Measurements from ENCODE around the gene PTPA. TPM values are rescaled to one million over a fixed set of nuclear protein-coding genes. Genes with fewer than 3 reads are reported as not detected.

PTPA gene
- total and polyA plus RNA-seq, 9 of the 15 experiments (the other 6 are each of a cell fraction or from before 2014, with no cell fraction given) = 1.7 to 121 (median 72.6) TPM

GRCh38 chr9:129081388-129081904, 29.8 kb upstream of the PTPA start (continued):
- TF ChIP-seq ZNF347 (CRISPR knock-in tag; IDR thresholded peaks at IDR 0.05; ENCODE audit: low read depth) (no peak), NCOR1 (IDR thresholded peaks at IDR 0.05) (no peak), ZNF75A (CRISPR knock-in tag; IDR thresholded peaks at IDR 0.05) (no peak), TEAD2 (tag; IDR thresholded peaks at IDR 0.05) (no peak), FOXJ2 (tag; IDR thresholded peaks at IDR 0.05) (peak; percentile 66; the same call in 1 of the 2 replicates), ARNT (IDR thresholded peaks at IDR 0.05) (no peak), MAX (CRISPR knock-in tag; IDR thresholded peaks at IDR 0.05) (no peak), HSF4 (CRISPR knock-in tag; IDR thresholded peaks at IDR 0.05; ENCODE audit: borderline replicate concordance) (no peak), ZC3H4 (CRISPR knock-in tag; IDR thresholded peaks at IDR 0.05; ENCODE audit: borderline replicate concordance) (no peak), SMAD2 (IDR thresholded peaks at IDR 0.05; ENCODE audit: low read depth, low read length) (no peak), ZNF717 (CRISPR knock-in tag; IDR thresholded peaks at IDR 0.05) (no peak), SRSF3 (IDR thresholded peaks at IDR 0.05; ENCODE audit: insufficient read depth, low read length) (no peak)
- TF ChIP-seq, protein P1, sequence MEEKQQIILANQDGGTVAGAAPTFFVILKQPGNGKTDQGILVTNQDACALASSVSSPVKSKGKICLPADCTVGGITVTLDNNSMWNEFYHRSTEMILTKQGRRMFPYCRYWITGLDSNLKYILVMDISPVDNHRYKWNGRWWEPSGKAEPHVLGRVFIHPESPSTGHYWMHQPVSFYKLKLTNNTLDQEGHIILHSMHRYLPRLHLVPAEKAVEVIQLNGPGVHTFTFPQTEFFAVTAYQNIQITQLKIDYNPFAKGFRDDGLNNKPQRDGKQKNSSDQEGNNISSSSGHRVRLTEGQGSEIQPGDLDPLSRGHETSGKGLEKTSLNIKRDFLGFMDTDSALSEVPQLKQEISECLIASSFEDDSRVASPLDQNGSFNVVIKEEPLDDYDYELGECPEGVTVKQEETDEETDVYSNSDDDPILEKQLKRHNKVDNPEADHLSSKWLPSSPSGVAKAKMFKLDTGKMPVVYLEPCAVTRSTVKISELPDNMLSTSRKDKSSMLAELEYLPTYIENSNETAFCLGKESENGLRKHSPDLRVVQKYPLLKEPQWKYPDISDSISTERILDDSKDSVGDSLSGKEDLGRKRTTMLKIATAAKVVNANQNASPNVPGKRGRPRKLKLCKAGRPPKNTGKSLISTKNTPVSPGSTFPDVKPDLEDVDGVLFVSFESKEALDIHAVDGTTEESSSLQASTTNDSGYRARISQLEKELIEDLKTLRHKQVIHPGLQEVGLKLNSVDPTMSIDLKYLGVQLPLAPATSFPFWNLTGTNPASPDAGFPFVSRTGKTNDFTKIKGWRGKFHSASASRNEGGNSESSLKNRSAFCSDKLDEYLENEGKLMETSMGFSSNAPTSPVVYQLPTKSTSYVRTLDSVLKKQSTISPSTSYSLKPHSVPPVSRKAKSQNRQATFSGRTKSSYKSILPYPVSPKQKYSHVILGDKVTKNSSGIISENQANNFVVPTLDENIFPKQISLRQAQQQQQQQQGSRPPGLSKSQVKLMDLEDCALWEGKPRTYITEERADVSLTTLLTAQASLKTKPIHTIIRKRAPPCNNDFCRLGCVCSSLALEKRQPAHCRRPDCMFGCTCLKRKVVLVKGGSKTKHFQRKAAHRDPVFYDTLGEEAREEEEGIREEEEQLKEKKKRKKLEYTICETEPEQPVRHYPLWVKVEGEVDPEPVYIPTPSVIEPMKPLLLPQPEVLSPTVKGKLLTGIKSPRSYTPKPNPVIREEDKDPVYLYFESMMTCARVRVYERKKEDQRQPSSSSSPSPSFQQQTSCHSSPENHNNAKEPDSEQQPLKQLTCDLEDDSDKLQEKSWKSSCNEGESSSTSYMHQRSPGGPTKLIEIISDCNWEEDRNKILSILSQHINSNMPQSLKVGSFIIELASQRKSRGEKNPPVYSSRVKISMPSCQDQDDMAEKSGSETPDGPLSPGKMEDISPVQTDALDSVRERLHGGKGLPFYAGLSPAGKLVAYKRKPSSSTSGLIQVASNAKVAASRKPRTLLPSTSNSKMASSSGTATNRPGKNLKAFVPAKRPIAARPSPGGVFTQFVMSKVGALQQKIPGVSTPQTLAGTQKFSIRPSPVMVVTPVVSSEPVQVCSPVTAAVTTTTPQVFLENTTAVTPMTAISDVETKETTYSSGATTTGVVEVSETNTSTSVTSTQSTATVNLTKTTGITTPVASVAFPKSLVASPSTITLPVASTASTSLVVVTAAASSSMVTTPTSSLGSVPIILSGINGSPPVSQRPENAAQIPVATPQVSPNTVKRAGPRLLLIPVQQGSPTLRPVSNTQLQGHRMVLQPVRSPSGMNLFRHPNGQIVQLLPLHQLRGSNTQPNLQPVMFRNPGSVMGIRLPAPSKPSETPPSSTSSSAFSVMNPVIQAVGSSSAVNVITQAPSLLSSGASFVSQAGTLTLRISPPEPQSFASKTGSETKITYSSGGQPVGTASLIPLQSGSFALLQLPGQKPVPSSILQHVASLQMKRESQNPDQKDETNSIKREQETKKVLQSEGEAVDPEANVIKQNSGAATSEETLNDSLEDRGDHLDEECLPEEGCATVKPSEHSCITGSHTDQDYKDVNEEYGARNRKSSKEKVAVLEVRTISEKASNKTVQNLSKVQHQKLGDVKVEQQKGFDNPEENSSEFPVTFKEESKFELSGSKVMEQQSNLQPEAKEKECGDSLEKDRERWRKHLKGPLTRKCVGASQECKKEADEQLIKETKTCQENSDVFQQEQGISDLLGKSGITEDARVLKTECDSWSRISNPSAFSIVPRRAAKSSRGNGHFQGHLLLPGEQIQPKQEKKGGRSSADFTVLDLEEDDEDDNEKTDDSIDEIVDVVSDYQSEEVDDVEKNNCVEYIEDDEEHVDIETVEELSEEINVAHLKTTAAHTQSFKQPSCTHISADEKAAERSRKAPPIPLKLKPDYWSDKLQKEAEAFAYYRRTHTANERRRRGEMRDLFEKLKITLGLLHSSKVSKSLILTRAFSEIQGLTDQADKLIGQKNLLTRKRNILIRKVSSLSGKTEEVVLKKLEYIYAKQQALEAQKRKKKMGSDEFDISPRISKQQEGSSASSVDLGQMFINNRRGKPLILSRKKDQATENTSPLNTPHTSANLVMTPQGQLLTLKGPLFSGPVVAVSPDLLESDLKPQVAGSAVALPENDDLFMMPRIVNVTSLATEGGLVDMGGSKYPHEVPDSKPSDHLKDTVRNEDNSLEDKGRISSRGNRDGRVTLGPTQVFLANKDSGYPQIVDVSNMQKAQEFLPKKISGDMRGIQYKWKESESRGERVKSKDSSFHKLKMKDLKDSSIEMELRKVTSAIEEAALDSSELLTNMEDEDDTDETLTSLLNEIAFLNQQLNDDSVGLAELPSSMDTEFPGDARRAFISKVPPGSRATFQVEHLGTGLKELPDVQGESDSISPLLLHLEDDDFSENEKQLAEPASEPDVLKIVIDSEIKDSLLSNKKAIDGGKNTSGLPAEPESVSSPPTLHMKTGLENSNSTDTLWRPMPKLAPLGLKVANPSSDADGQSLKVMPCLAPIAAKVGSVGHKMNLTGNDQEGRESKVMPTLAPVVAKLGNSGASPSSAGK (IDR thresholded peaks at IDR 0.05) = no peak
